Smooth muscle cell (in vitro differentiated cells): ENCODE measurements around the gene MRPL38. TPM values are rescaled to one million over a fixed set of nuclear protein-coding genes. Genes with fewer than 3 reads are reported as not detected.
"Not testable (repeated sequence)": the region's sequence is repeated elsewhere in the genome, so short reads cannot be mapped to it uniquely, and the experiment has no call there.

Experiments
- DNase-seq: peaks from one replicate; lab custom pipeline; 2025; ENCODE audit not compliant: unreplicated experiment; lab: John Stamatoyannopoulos, UW
- H2AFZ ChIP-seq: fragments of 200-600 bp; sonication (generic); 2 replicates; pipeline ENCODE4 v1.6.0; 2016; ENCODE audit warnings: antibody characterized with exemption, low read depth, mild to moderate bottlenecking
- H3F3A ChIP-seq: fragments of 200-600 bp; sonication (generic); 2 replicates; pipeline ENCODE4 v1.6.0; 2017; ENCODE audit warnings: antibody characterized with exemption, low read depth
- H3K27ac ChIP-seq: fragments of 200-600 bp; sonication (generic); 2 replicates; pipeline ENCODE4 v1.5.1; 2016; ENCODE audit warnings: low read depth, mild to moderate bottlenecking
- H3K27me3 ChIP-seq: fragments of 200-600 bp; sonication (generic); 2 replicates; pipeline ENCODE4 v1.6.1; 2016; ENCODE audit warnings: low read depth, mild to moderate bottlenecking
- H3K36me3 ChIP-seq: fragments of 200-600 bp; sonication (generic); 2 replicates; pipeline ENCODE4 v1.5.1; 2016; ENCODE audit warnings: low read depth
- H3K4me1 ChIP-seq: fragments of 200-600 bp; sonication (generic); 2 replicates; pipeline ENCODE4 v1.5.1; 2016; ENCODE audit warnings: low read depth
- H3K4me2 ChIP-seq: fragments of 200-600 bp; sonication (generic); 2 replicates; pipeline ENCODE4 v1.6.0; 2016; ENCODE audit warnings: mild to moderate bottlenecking
- H3K4me3 ChIP-seq: fragments of 200-600 bp; sonication (generic); 2 replicates; pipeline ENCODE4 v1.5.1; 2016; ENCODE audit warnings: mild to moderate bottlenecking
- H3K79me2 ChIP-seq: fragments of 200-600 bp; sonication (generic); 2 replicates; pipeline ENCODE4 v1.6.0; 2016; ENCODE audit warnings: low read depth, mild to moderate bottlenecking
- H3K9ac ChIP-seq: fragments of 200-600 bp; sonication (generic); 2 replicates; pipeline ENCODE4 v1.6.0; 2016; ENCODE audit warnings: low read depth
- H3K9me3 ChIP-seq: fragments of 200-600 bp; sonication (generic); replicated peaks from 2 replicates; pipeline ENCODE4 v1.5.1; 2016; ENCODE audit warnings: low read depth
- H4K20me1 ChIP-seq: fragments of 200-600 bp; sonication (generic); 2 replicates; pipeline ENCODE4 v1.6.0; 2016; ENCODE audit warnings: low read depth
- WGBS: methylation state at CpG from one replicate; pipeline ENCODE4 v1.1.7; 2016; ENCODE audit warnings: low lambda C conversion rate; 5-methylcytosine and 5-hydroxymethylcytosine counted together
- polyA plus RNA-seq: library from polyadenylated mRNA; unstranded; fragments of >200 nt; fragmentation: Nextera tagmentation; extraction: Ambion mirVana; gene quantifications from 2 replicates; pipeline ENCODE4 v1.2.1, GENCODE V29; 2016
- total RNA-seq: library from RNA; depleted of rRNA; stranded (reverse); fragments of >200 nt; gene quantifications from 2 replicates; pipeline ENCODE4 v1.2.3, GENCODE V29; 2014
- TF ChIP-seq, protein P1 (sequence below): fragments of 200-600 bp; sonication (generic); IDR thresholded peaks from 2 replicates; pipeline ENCODE4 v1.5.1; 2017; ENCODE audit warnings: borderline replicate concordance, mild to moderate bottlenecking, antibody characterized with exemption; ENCODE audit not compliant: insufficient read depth, poor library complexity, severe bottlenecking

MRPL38 gene
- total and polyA plus RNA-seq, 2 experiments from 2014 or later, result 48.4 to 90.5 TPM

DNA sequence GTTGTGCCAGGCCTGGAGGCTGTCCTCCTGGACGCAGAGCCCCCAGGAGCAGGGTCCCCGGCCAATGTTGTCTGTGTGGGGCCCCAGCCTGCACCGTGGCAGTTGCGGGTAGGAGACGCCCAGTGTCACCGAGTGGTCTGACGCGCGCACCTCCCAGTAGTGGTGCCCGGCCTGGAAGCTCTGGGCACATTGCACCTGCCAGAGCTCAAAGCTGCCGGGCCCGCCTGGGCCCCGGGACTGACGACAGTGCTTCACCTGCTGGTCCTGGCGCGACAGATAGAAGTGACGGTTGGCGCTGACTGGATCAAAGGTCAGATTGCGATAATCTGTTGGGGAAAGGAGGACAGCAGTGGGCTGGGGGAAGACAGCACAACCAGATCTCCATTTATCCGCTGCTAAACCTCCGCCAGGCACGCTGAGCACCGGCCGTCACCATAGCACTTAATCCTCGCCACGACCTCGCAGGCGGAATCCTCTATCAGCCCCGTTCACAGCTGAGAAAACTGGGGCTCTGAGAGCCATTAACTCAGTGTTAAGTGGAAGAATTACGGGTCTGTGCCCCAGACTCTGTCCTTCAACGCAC lies 13.6 kb downstream of the MRPL38 start:
- Histone ChIP-seq H3K79me2 (peaks cover 9% of the 10 kb centered on the region), H3K27ac (no peak overlapping the region), H3K4me1 (peaks cover 13% of the 10 kb centered on the region), H3K9ac (no peak overlapping the region), H3K4me2 (no peak overlapping the region), H3K27me3 (no peaks in the 10 kb centered on the region), H3F3A (no peaks in the 10 kb centered on the region), H3K9me3 (no peaks in the 10 kb centered on the region), H3K36me3 (no peaks in the 10 kb centered on the region), H4K20me1 (peaks cover 5% of the 10 kb centered on the region), H3K4me3 (no peak overlapping the region), H2AFZ (no peak overlapping the region)
- DNase-seq, result no peak
- TF ChIP-seq, protein P1, sequence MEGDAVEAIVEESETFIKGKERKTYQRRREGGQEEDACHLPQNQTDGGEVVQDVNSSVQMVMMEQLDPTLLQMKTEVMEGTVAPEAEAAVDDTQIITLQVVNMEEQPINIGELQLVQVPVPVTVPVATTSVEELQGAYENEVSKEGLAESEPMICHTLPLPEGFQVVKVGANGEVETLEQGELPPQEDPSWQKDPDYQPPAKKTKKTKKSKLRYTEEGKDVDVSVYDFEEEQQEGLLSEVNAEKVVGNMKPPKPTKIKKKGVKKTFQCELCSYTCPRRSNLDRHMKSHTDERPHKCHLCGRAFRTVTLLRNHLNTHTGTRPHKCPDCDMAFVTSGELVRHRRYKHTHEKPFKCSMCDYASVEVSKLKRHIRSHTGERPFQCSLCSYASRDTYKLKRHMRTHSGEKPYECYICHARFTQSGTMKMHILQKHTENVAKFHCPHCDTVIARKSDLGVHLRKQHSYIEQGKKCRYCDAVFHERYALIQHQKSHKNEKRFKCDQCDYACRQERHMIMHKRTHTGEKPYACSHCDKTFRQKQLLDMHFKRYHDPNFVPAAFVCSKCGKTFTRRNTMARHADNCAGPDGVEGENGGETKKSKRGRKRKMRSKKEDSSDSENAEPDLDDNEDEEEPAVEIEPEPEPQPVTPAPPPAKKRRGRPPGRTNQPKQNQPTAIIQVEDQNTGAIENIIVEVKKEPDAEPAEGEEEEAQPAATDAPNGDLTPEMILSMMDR, result no peak
- 93% methylated on average over 31 of the region's 31 CpGs for WGBS

DNA sequence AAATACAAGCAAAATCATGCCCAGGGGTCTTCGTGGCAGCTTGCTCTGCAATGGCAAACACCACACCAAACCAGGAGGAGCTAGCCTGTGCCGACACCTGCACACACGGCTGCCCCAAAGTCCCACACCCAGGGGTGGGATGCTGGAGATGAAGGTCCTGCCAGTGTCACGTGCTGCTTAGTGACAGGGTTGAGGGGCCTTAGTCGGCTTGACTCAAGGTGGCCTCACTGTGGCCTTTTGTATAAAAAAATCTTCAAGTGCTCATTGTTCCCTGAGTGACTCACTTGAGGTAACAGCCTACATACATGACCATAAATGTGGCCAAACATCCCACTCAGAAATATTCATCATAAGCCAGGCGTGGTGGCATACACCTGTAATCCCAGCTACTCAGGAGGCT lies 15.2 kb downstream of the MRPL38 start:
- TF ChIP-seq, protein P1, result no peak
- no peak overlapping the region for H3K4me2 ChIP-seq
- no peaks in the 10 kb centered on the region for H3K4me1 ChIP-seq
- H3F3A ChIP-seq, result no peaks in the 10 kb centered on the region
- no peak overlapping the region for H3K4me3 ChIP-seq
- H3K9ac ChIP-seq, result no peak overlapping the region
- no peak overlapping the region for H3K27ac ChIP-seq
- no peak overlapping the region for H2AFZ ChIP-seq
- no peaks in the 10 kb centered on the region for H3K79me2 ChIP-seq
- 91% methylated on average over 6 of the region's 6 CpGs for WGBS
- no peaks in the 10 kb centered on the region for H3K9me3 ChIP-seq
- H3K27me3 ChIP-seq, result no peaks in the 10 kb centered on the region
- DNase-seq, result no peak
- peaks cover 5% of the 10 kb centered on the region for H4K20me1 ChIP-seq
- H3K36me3 ChIP-seq, result no peaks in the 10 kb centered on the region

DNA sequence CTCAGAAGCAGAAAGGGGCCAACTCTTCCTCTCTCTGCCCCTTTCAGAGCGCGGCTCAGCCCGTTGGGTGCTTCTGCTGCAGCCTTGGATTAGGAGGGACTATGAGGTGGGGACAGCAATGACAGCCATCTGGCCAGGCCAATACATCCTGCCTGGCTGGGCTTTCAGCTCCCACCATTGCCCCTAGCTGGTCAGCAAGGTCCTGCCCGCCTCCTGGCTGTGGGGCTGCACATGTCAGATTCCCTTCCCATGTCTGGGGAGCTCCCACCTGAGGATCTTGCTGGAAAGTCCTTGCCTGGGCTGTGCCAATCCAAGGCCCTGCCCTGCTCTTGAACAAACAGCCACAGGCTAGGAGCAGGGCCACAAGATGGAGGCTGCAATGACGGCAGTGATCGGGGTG lies 16.2 kb downstream of the MRPL38 start:
- H3F3A ChIP-seq, result no peaks in the 10 kb centered on the region
- TF ChIP-seq, protein P1, result no peak
- no peaks in the 10 kb centered on the region for H3K79me2 ChIP-seq
- H3K27ac ChIP-seq, result no peak overlapping the region
- H2AFZ ChIP-seq, result no peak overlapping the region
- H3K9me3 ChIP-seq, result no peaks in the 10 kb centered on the region
- H3K9ac ChIP-seq, result no peak overlapping the region
- no peak for DNase-seq
- no peaks in the 10 kb centered on the region for H3K36me3 ChIP-seq
- H3K27me3 ChIP-seq, result no peaks in the 10 kb centered on the region
- no peak overlapping the region for H3K4me2 ChIP-seq
- H4K20me1 ChIP-seq, result peaks cover 5% of the 10 kb centered on the region
- WGBS, result 86% methylated on average over 6 of the region's 6 CpGs
- H3K4me3 ChIP-seq, result no peak overlapping the region
- no peaks in the 10 kb centered on the region for H3K4me1 ChIP-seq

DNA sequence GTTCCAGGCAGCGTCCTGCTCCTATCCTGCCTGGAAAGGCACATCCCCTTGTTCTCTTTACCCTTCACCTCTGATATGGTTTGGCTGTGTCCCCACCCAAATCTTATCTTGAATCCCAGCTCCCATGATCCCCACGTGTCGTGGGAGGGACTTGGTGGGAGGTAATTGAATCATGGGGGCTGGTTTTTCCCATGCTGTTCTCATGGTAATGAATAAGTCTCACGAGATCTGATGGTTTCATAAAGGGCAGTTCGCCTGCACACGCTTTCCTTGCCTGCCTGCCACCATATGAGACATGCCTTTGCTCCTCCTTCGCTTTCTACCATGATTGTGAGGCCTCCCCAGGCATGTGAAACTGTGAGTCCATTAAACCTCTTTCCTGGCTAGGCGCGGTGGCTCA lies 18.8 kb downstream of the MRPL38 start:
- not testable (repeated sequence) for H3K4me1 ChIP-seq, H3K79me2 ChIP-seq, H3K27me3 ChIP-seq, H3K9ac ChIP-seq, H3K27ac ChIP-seq, H3K36me3 ChIP-seq, H2AFZ ChIP-seq, H3F3A ChIP-seq, H3K4me3 ChIP-seq, H3K4me2 ChIP-seq, DNase-seq, H4K20me1 ChIP-seq, H3K9me3 ChIP-seq
- WGBS, result 93% methylated on average over 9 of the region's 9 CpGs
